Endodermal cell (in vitro differentiated cells): Measurements from ENCODE around the gene BTG2. TPM values are rescaled to one million over a fixed set of nuclear protein-coding genes. Genes with fewer than 3 reads are reported as not detected.

Experiments used
- DNase-seq: peaks from one replicate; pipeline ENCODE4 v3.0.0-alpha.2; 2017
- H3K27ac ChIP-seq: 2 replicates; pipeline ENCODE4 v1.5.1; 2013; ENCODE audit warnings: mild to moderate bottlenecking, low read depth, low read length, moderate library complexity
- H3K27me3 ChIP-seq: 2 replicates; pipeline ENCODE4 v1.6.1; 2013; ENCODE audit warnings: mild to moderate bottlenecking, low read length, moderate library complexity; ENCODE audit not compliant: insufficient read depth, control insufficient read depth, poor library complexity, severe bottlenecking
- H3K36me3 ChIP-seq: 2 replicates; pipeline ENCODE4 v1.7.0; 2013; ENCODE audit warnings: mild to moderate bottlenecking, low read length, moderate library complexity; ENCODE audit not compliant: control insufficient read depth, insufficient read depth
- H3K4me1 ChIP-seq: one replicate; pipeline ENCODE4 v1.7.0; 2013; ENCODE audit warnings: low read length; ENCODE audit not compliant: control insufficient read depth, insufficient read depth
- H3K4me3 ChIP-seq: 2 replicates; pipeline ENCODE4 v1.5.1; 2013; ENCODE audit warnings: mild to moderate bottlenecking, low read length, moderate library complexity
- H3K9ac ChIP-seq: 2 replicates; pipeline ENCODE4 v1.6.1; 2013; ENCODE audit warnings: mild to moderate bottlenecking, low read length, moderate library complexity; ENCODE audit not compliant: poor library complexity, severe bottlenecking; ENCODE audit errors: extremely low read depth
- H3K9me3 ChIP-seq: 2 replicates; pipeline ENCODE4 v1.6.1; 2013; ENCODE audit warnings: mild to moderate bottlenecking, low read length, moderate library complexity; ENCODE audit not compliant: control insufficient read depth
- H3K27ac Mint-ChIP-seq: 2 replicates; pipeline ENCODE4 v1.8.0; 2020; ENCODE audit warnings: mixed read lengths
- H3K27me3 Mint-ChIP-seq: 2 replicates; pipeline ENCODE4 v1.8.0; 2021; ENCODE audit warnings: mild to moderate bottlenecking, mixed read lengths; ENCODE audit not compliant: insufficient read depth
- H3K36me3 Mint-ChIP-seq: 2 replicates; pipeline ENCODE4 v1.8.0; 2020; ENCODE audit warnings: low read depth, mixed read lengths
- H3K4me1 Mint-ChIP-seq: 2 replicates; pipeline ENCODE4 v1.8.0; 2020; ENCODE audit warnings: mixed read lengths
- H3K4me3 Mint-ChIP-seq: 2 replicates; pipeline ENCODE4 v1.8.0; 2020; ENCODE audit warnings: mild to moderate bottlenecking, moderate library complexity, mixed read lengths
- H3K9me3 Mint-ChIP-seq: 2 replicates; pipeline ENCODE4 v1.8.0; 2020; ENCODE audit warnings: mild to moderate bottlenecking, mixed read lengths
- CTCF ChIP-seq: fragments of 200-600 bp; sonication (generic); conservative IDR thresholded peaks from 2 replicates; pipeline ENCODE4 v1.5.0; 2021; ENCODE audit warnings: antibody characterized with exemption, mild to moderate bottlenecking
- WGBS, 2 experiments: methylation state at CpG; one replicate each; pipeline versions ENCODE4 v1.1.5 to v1.1.7; 2013; ENCODE audit warnings: missing lambda C conversion rate in 2 of 2, mixed read lengths in 1 of 2; ENCODE audit not compliant: insufficient coverage in 1 of 2, insufficient read length in 1 of 2; 5-methylcytosine and 5-hydroxymethylcytosine counted together
- total RNA-seq, 2 donors: library from RNA; stranded (reverse); fragmentation: NEBNext Ultra II Directional in 1 of 2; extraction: Animal tissue kit (Norgen Biotek cat#: 25700) in 1 of 2; gene quantifications; 2 replicates in 1 of 2; 3 replicates in 1 of 2; pipeline ENCODE4 v1.2.1, GENCODE V29; 2021

Gene BTG2
- total RNA-seq, 2 donors from 2014 or later = 49.8 to 54.6 TPM

GRCh38 chr1:203322500-203323179 lies 17.3 kb downstream of the BTG2 start:
- Mint-ChIP-seq H3K36me3 (no peaks in the 10 kb centered on the region), H3K4me1 (peaks cover 65% of the 10 kb centered on the region), H3K4me3 (no peak overlapping the region), H3K27ac (no peak overlapping the region), H3K27me3 (peaks cover 26% of the 10 kb centered on the region), H3K9me3 (no peaks in the 10 kb centered on the region)
- no peak for DNase-seq
- H3K9me3 ChIP-seq = no peaks in the 10 kb centered on the region
- H3K9ac ChIP-seq = no peak overlapping the region
- peaks cover 26% of the 10 kb centered on the region for H3K4me1 ChIP-seq
- no peak overlapping the region for H3K4me3 ChIP-seq
- H3K27me3 ChIP-seq = no peaks in the 10 kb centered on the region
- H3K27ac ChIP-seq = peak overlapping the region; percentile 99
- no peaks in the 10 kb centered on the region for H3K36me3 ChIP-seq
- TF ChIP-seq CTCF = no peak

GRCh38 chr1:203323587-203323986 lies 18.3 kb downstream of the BTG2 start:
- H3K27ac ChIP-seq = peak overlapping the region; percentile 99
- H3K36me3 ChIP-seq = no peaks in the 10 kb centered on the region
- whole genome bisulfite sequencing, 2 experiments = 80 to 91% methylated on average over 1 to 3 of the region's 3 CpGs
- H3K4me1 Mint-ChIP-seq = peaks cover 67% of the 10 kb centered on the region
- peaks cover 24% of the 10 kb centered on the region for H3K4me1 ChIP-seq
- TF ChIP-seq CTCF = no peak
- DNase-seq = no peak
- H3K27me3 ChIP-seq = no peaks in the 10 kb centered on the region
- no peak overlapping the region for H3K9ac ChIP-seq
- no peak overlapping the region for H3K27ac Mint-ChIP-seq
- no peak overlapping the region for H3K4me3 ChIP-seq
- H3K9me3 Mint-ChIP-seq = no peaks in the 10 kb centered on the region
- H3K4me3 Mint-ChIP-seq = no peak overlapping the region
- H3K36me3 Mint-ChIP-seq = no peaks in the 10 kb centered on the region
- H3K27me3 Mint-ChIP-seq = peaks cover 24% of the 10 kb centered on the region
- H3K9me3 ChIP-seq = no peaks in the 10 kb centered on the region

- H3K27me3 ChIP-seq = no peaks in the 10 kb centered on the region
- H3K4me1 ChIP-seq = peaks cover 24% of the 10 kb centered on the region
- Mint-ChIP-seq H3K4me3 (no peak overlapping the region), H3K27me3 (peaks cover 17% of the 10 kb centered on the region), H3K9me3 (no peaks in the 10 kb centered on the region), H3K27ac (no peak overlapping the region), H3K4me1 (peaks cover 69% of the 10 kb centered on the region), H3K36me3 (no peaks in the 10 kb centered on the region)
- WGBS, 2 experiments = 61 to 83% methylated on average over 5 to 15 of the region's 15 CpGs
- no peaks in the 10 kb centered on the region for H3K9me3 ChIP-seq
- H3K36me3 ChIP-seq = no peaks in the 10 kb centered on the region
- no peak for TF ChIP-seq CTCF
- H3K27ac ChIP-seq = peak overlapping the region; percentile 99
- no peak overlapping the region for H3K4me3 ChIP-seq
- H3K9ac ChIP-seq = no peak overlapping the region
- no peak for DNase-seq
These were observed 19.0 kb downstream of the BTG2 start for GRCh38 chr1:203324105-203325025.
